ENCODE measurements around the gene ATP5PB.

DNA sequence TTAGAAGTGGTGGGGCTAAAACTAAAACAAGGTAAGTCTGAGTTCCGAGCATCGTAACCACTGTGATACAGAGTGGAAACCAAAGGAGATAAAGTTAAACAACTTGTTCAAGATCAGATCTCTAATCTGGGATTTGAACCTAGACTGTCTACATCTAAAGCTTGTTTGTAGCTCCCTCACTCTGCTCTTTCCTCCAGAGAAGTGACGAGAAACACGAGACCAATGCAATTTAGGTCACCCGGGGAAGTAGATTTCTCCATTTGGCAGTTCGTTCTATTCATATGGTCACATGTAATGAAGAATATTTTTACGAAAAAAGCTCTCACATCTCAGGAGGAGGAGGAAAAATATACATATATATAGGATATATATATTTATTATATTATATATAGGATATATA, 52.4 kb downstream of the ATP5PB start:
- TF ChIP-seq EGR1 (IDR thresholded peaks at IDR 0.05; ENCODE audit: low read depth in 2 of 2) (no peak), HNF4A (conservative IDR thresholded peaks at IDR 0.05) (no peak), GABPA (IDR thresholded peaks at IDR 0.05 in 1 of 2, conservative IDR thresholded peaks at IDR 0.05 in 1 of 2) (no peak), CTCF (IDR thresholded peaks at IDR 0.05; ENCODE audit: low read depth, low read length, missing input control) (no peak)
- TF ChIP-seq, protein P1, sequence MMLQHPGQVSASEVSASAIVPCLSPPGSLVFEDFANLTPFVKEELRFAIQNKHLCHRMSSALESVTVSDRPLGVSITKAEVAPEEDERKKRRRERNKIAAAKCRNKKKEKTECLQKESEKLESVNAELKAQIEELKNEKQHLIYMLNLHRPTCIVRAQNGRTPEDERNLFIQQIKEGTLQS (IDR thresholded peaks at IDR 0.05): no peak
